HG03575 (cell line): ENCODE data around the gene TFRC.
"Not testable (repeated sequence)": the region's sequence is repeated elsewhere in the genome, so short reads cannot be mapped to it uniquely, and the experiment has no call there.

ENCODE experiments used
- ATAC-seq: cut with Tn5 transposase; IDR thresholded peaks from one replicate; pipeline ENCODE4 v1.9.1; 2021; ENCODE audit not compliant: unreplicated experiment, insufficient number of reproducible peaks, low FRiP score; ENCODE audit errors: extremely low read depth

The TFRC gene

GRCh38 chr3:196093317-196094111 lies 11.6 kb upstream of the TFRC start:
- ATAC-seq = no peak

- ATAC-seq = no peak
Observed at GRCh38 chr3:196087906-196088305, 6.0 kb upstream of the TFRC start.

- no peak for ATAC-seq
Observed at GRCh38 chr3:196082619-196082971, 705 bp upstream of the TFRC start.

GRCh38 chr3:196081002-196081833 lies 672 bp downstream of the TFRC start:
- ATAC-seq = no peak

- not testable (repeated sequence) for ATAC-seq
Observed at GRCh38 chr3:196080101-196080846, 1.6 kb downstream of the TFRC start.

- ATAC-seq = no peak
Observed at GRCh38 chr3:196079682-196080081, 2.2 kb downstream of the TFRC start.

- no peak for ATAC-seq
Observed at GRCh38 chr3:196075013-196075412, 6.9 kb downstream of the TFRC start.

GRCh38 chr3:196073255-196073753 lies 8.6 kb downstream of the TFRC start:
- no peak for ATAC-seq

GRCh38 chr3:196072313-196072712 lies 9.6 kb downstream of the TFRC start:
- no peak for ATAC-seq

GRCh38 chr3:196068812-196069211 lies 13.1 kb downstream of the TFRC start:
- ATAC-seq = not testable (repeated sequence)

- ATAC-seq = no peak
Observed at GRCh38 chr3:196067439-196067838, 14.5 kb downstream of the TFRC start.

GRCh38 chr3:196063971-196064370 lies 17.9 kb downstream of the TFRC start:
- ATAC-seq = no peak

- ATAC-seq = no peak
Observed at GRCh38 chr3:196063456-196063855, 18.4 kb downstream of the TFRC start.

- ATAC-seq = no peak
Observed at GRCh38 chr3:196063049-196063448, 18.8 kb downstream of the TFRC start.

- no peak for ATAC-seq
Observed at GRCh38 chr3:196060834-196061233, 21.1 kb downstream of the TFRC start.

GRCh38 chr3:196057760-196058331 lies 24.0 kb downstream of the TFRC start:
- ATAC-seq = no peak

GRCh38 chr3:196056371-196056770 lies 25.5 kb downstream of the TFRC start:
- ATAC-seq = not testable (repeated sequence)

GRCh38 chr3:196055683-196056270 lies 26.1 kb downstream of the TFRC start:
- ATAC-seq = no peak

GRCh38 chr3:196055240-196055639 lies 26.6 kb downstream of the TFRC start:
- ATAC-seq = no peak
